GM06990 (cell line): ENCODE results near the gene NOTO.

Experiments used
- DNase-seq: peaks from one replicate; pipeline ENCODE4 v3.0.0-alpha.2; 2011; ENCODE audit not compliant: insufficient read length; ENCODE audit errors: extremely low read depth
- H3K27me3 ChIP-seq: replicated peaks from 2 replicates; pipeline ENCODE4 v1.6.0; 2011; ENCODE audit warnings: low read length; ENCODE audit not compliant: control insufficient read depth, insufficient read depth
- H3K36me3 ChIP-seq: 2 replicates; pipeline ENCODE4 v1.5.1; 2011; ENCODE audit warnings: low read length; ENCODE audit not compliant: control insufficient read depth, insufficient read depth
- H3K4me3 ChIP-seq: replicated peaks from 2 replicates; pipeline ENCODE4 v1.5.1; 2011; ENCODE audit warnings: low read depth, mild to moderate bottlenecking, control low read depth, low read length
- CTCF ChIP-seq: IDR thresholded peaks from 2 replicates; pipeline ENCODE4 v1.5.1; 2011; ENCODE audit warnings: low read length, control low read depth, mild to moderate bottlenecking, inconsistent platforms; ENCODE audit not compliant: insufficient read depth, poor library complexity, severe bottlenecking

Gene NOTO

GRCh38 chr2:73227086-73227485 lies 24.7 kb downstream of the NOTO start:
- Histone ChIP-seq H3K4me3 (no peak overlapping the region), H3K27me3 (no peaks in the 10 kb centered on the region), H3K36me3 (peaks cover 20% of the 10 kb centered on the region)
- DNase-seq, result no peak
- TF ChIP-seq CTCF, result no peak

GRCh38 chr2:73228631-73229030 lies 26.3 kb downstream of the NOTO start:
- H3K36me3 ChIP-seq, result peaks cover 18% of the 10 kb centered on the region
- DNase-seq, result no peak
- no peaks in the 10 kb centered on the region for H3K27me3 ChIP-seq
- TF ChIP-seq CTCF, result no peak
- H3K4me3 ChIP-seq, result no peak overlapping the region

- H3K36me3 ChIP-seq, result no peaks in the 10 kb centered on the region; the same call in 1 of the 2 replicates
- peak; percentile 13 for TF ChIP-seq CTCF
- no peak for DNase-seq
Observed at GRCh38 chr2:73232403-73233153, 30.2 kb downstream of the NOTO start.

GRCh38 chr2:73233154-73233931 lies 31.0 kb downstream of the NOTO start, which contains the start of gene PRADC1:
PRADC1 (minus strand) TSS chr2:73233239; CDS start chr2:73233160, 79 bp downstream.
- no peaks in the 10 kb centered on the region for H3K27me3 ChIP-seq
- peak; percentile 97 for DNase-seq
- peak within 1 kb of the TSS; percentile 97 for H3K4me3 ChIP-seq
- no peak for TF ChIP-seq CTCF
- peaks cover 1% of the 10 kb centered on the region; the same call in 1 of the 2 replicates for H3K36me3 ChIP-seq

More at GRCh38 chr2:73232403-73233153, 30.2 kb downstream of the NOTO start:
- Histone ChIP-seq H3K4me3 (peak overlapping the region; percentile 80), H3K27me3 (no peaks in the 10 kb centered on the region)

- DNase-seq, result peak; percentile 85
- Histone ChIP-seq H3K27me3 (no peaks in the 10 kb centered on the region), H3K36me3 (peaks cover 5% of the 10 kb centered on the region; the same call in 1 of the 2 replicates), H3K4me3 (peak within 1 kb of the TSS; percentile 97)
- no peak for TF ChIP-seq CTCF
Observed at GRCh38 chr2:73233932-73234832, 31.8 kb downstream of the NOTO start, which contains the start of gene CCT7. CCT7 (plus strand) TSS chr2:73234308; CDS start chr2:73234379, 71 bp downstream.
